Endodermal cell (in vitro differentiated cells): ENCODE data around the gene RUNDC3A. TPM values are rescaled to one million over a fixed set of nuclear protein-coding genes. Genes with fewer than 3 reads are reported as not detected.
"Not testable (repeated sequence)": the region's sequence is repeated elsewhere in the genome, so short reads cannot be mapped to it uniquely, and the experiment has no call there.

Source experiments
- DNase-seq: peaks from one replicate; pipeline ENCODE4 v3.0.0-alpha.2; 2017
- H3K27ac ChIP-seq: 2 replicates; pipeline ENCODE4 v1.5.1; 2013; ENCODE audit warnings: mild to moderate bottlenecking, low read depth, low read length, moderate library complexity
- H3K27me3 ChIP-seq: 2 replicates; pipeline ENCODE4 v1.6.1; 2013; ENCODE audit warnings: mild to moderate bottlenecking, low read length, moderate library complexity; ENCODE audit not compliant: insufficient read depth, control insufficient read depth, poor library complexity, severe bottlenecking
- H3K36me3 ChIP-seq: 2 replicates; pipeline ENCODE4 v1.7.0; 2013; ENCODE audit warnings: mild to moderate bottlenecking, low read length, moderate library complexity; ENCODE audit not compliant: control insufficient read depth, insufficient read depth
- H3K4me1 ChIP-seq: one replicate; pipeline ENCODE4 v1.7.0; 2013; ENCODE audit warnings: low read length; ENCODE audit not compliant: control insufficient read depth, insufficient read depth
- H3K4me3 ChIP-seq: 2 replicates; pipeline ENCODE4 v1.5.1; 2013; ENCODE audit warnings: mild to moderate bottlenecking, low read length, moderate library complexity
- H3K9ac ChIP-seq: 2 replicates; pipeline ENCODE4 v1.6.1; 2013; ENCODE audit warnings: mild to moderate bottlenecking, low read length, moderate library complexity; ENCODE audit not compliant: poor library complexity, severe bottlenecking; ENCODE audit errors: extremely low read depth
- H3K9me3 ChIP-seq: 2 replicates; pipeline ENCODE4 v1.6.1; 2013; ENCODE audit warnings: mild to moderate bottlenecking, low read length, moderate library complexity; ENCODE audit not compliant: control insufficient read depth
- H3K27ac Mint-ChIP-seq: 2 replicates; pipeline ENCODE4 v1.8.0; 2020; ENCODE audit warnings: mixed read lengths
- H3K27me3 Mint-ChIP-seq: 2 replicates; pipeline ENCODE4 v1.8.0; 2021; ENCODE audit warnings: mild to moderate bottlenecking, mixed read lengths; ENCODE audit not compliant: insufficient read depth
- H3K36me3 Mint-ChIP-seq: 2 replicates; pipeline ENCODE4 v1.8.0; 2020; ENCODE audit warnings: low read depth, mixed read lengths
- H3K4me1 Mint-ChIP-seq: 2 replicates; pipeline ENCODE4 v1.8.0; 2020; ENCODE audit warnings: mixed read lengths
- H3K4me3 Mint-ChIP-seq: 2 replicates; pipeline ENCODE4 v1.8.0; 2020; ENCODE audit warnings: mild to moderate bottlenecking, moderate library complexity, mixed read lengths
- H3K9me3 Mint-ChIP-seq: 2 replicates; pipeline ENCODE4 v1.8.0; 2020; ENCODE audit warnings: mild to moderate bottlenecking, mixed read lengths
- WGBS, 2 experiments: methylation state at CpG; one replicate each; pipeline versions ENCODE4 v1.1.5 to v1.1.7; 2013; ENCODE audit warnings: missing lambda C conversion rate in 2 of 2, mixed read lengths in 1 of 2; ENCODE audit not compliant: insufficient coverage in 1 of 2, insufficient read length in 1 of 2; 5-methylcytosine and 5-hydroxymethylcytosine counted together
- total RNA-seq, 2 donors: library from RNA; stranded (reverse); fragmentation: NEBNext Ultra II Directional in 1 of 2; extraction: Animal tissue kit (Norgen Biotek cat#: 25700) in 1 of 2; gene quantifications; 2 replicates in 1 of 2; 3 replicates in 1 of 2; pipeline ENCODE4 v1.2.1, GENCODE V29; 2021
- TF ChIP-seq, protein P1 (sequence below): fragments of 200-600 bp; sonication (generic); conservative IDR thresholded peaks from 2 replicates; pipeline ENCODE4 v1.5.0; 2021; ENCODE audit warnings: antibody characterized with exemption, mild to moderate bottlenecking

Gene RUNDC3A
- total RNA-seq, 2 donors from 2014 or later = 1.0 to 2.1 TPM

DNA sequence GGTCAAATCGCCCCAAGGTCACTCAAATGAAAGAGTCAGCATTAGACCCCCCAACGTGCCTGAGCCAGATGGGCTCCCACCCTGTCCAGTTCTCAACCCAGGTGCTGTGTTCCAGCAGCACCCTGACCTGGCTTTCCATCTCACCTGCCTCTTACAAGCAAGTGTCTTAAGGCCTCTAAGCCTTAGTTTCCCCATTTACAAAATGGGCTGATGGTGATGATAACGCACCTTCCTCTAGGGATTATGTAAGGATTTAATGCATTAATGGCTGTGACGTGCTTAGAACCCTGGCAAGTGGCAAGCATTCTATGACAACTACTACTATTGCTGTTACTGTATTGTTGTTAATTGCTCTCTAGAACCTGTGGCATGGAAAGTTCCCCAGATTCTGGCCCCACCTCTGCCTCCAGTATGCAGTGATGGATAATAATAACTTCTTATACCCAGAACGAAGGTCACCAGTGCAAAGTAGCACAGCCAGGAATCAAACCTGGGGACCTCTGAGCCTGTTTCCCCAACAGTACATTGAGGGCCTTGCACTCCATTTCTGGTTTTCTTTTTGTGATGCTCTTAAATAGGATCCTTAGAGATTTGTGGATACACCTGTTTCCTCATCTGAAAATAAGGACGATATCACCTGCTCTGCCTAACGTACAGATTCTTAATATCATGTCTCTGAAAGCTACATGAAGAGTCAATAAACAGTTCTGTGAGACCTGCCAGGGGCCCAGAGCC lies 19.5 kb downstream of the RUNDC3A start:
- H3K4me1 ChIP-seq = no peaks in the 10 kb centered on the region
- H3K4me1 Mint-ChIP-seq = no peaks in the 10 kb centered on the region
- TF ChIP-seq, protein P1, sequence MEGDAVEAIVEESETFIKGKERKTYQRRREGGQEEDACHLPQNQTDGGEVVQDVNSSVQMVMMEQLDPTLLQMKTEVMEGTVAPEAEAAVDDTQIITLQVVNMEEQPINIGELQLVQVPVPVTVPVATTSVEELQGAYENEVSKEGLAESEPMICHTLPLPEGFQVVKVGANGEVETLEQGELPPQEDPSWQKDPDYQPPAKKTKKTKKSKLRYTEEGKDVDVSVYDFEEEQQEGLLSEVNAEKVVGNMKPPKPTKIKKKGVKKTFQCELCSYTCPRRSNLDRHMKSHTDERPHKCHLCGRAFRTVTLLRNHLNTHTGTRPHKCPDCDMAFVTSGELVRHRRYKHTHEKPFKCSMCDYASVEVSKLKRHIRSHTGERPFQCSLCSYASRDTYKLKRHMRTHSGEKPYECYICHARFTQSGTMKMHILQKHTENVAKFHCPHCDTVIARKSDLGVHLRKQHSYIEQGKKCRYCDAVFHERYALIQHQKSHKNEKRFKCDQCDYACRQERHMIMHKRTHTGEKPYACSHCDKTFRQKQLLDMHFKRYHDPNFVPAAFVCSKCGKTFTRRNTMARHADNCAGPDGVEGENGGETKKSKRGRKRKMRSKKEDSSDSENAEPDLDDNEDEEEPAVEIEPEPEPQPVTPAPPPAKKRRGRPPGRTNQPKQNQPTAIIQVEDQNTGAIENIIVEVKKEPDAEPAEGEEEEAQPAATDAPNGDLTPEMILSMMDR = no peak
- H3K4me3 ChIP-seq = no peak overlapping the region
- WGBS, 2 experiments = 94% methylated on average over 2 to 7 of the region's 7 CpGs
- H3K27me3 Mint-ChIP-seq = no peaks in the 10 kb centered on the region
- no peak overlapping the region for H3K4me3 Mint-ChIP-seq
- no peak overlapping the region for H3K27ac Mint-ChIP-seq
- no peaks in the 10 kb centered on the region for H3K27me3 ChIP-seq
- H3K36me3 ChIP-seq = no peaks in the 10 kb centered on the region
- no peaks in the 10 kb centered on the region for H3K9me3 ChIP-seq
- no peaks in the 10 kb centered on the region for H3K9me3 Mint-ChIP-seq
- H3K36me3 Mint-ChIP-seq = peaks cover 1% of the 10 kb centered on the region
- DNase-seq = no peak
- H3K27ac ChIP-seq = no peak overlapping the region
- no peak overlapping the region for H3K9ac ChIP-seq

DNA sequence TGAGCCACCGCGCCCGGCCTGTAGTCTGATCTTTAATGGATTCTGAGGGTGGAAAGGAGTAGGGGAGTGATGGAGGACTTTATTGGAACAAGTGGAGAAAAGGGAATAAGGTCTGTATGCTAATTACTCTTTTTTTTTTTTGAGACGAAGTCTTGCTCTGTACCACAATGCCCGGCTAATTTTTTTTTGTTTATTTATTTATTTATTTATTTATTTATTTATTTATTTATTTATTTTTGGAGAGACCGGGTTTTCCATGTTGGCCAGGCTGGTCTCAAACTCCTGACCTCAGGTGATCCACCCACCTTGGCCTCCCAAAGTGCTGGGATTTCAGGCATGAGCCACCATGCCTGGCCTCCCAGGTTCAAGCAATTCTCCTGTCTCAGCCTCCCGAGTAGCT lies 21.1 kb downstream of the RUNDC3A start:
- H3K27ac ChIP-seq, H3K9ac ChIP-seq, H3K4me3 ChIP-seq, H3K9me3 ChIP-seq, H3K4me1 Mint-ChIP-seq, H3K4me1 ChIP-seq, DNase-seq, H3K27ac Mint-ChIP-seq, H3K9me3 Mint-ChIP-seq, H3K36me3 Mint-ChIP-seq, H3K27me3 ChIP-seq, H3K4me3 Mint-ChIP-seq, H3K36me3 ChIP-seq, H3K27me3 Mint-ChIP-seq: not testable (repeated sequence)
- 91 to 97% methylated on average over 4 to 5 of the region's 7 CpGs for WGBS, 2 experiments

DNA sequence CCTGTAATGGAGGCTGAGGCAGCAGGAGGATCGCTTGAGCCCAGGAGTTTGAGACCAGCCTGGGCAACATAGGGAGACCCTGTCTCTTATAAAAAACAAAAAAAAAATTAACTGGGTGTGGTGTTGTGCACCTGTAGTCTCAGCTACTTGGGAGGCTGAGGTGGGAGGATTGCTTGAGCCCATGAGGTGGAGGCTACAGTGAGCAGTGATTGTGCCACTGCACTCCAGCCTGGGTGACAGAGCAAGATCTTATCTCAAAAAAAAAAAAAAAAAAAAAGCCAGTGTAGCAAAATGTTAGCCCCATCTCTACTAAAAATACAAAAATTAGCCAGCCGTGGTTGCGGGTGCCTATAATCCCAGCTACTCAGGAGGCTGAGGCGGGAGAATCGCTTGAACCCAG lies 21.9 kb downstream of the RUNDC3A start:
- not testable (repeated sequence) for H3K9ac ChIP-seq, H3K27ac ChIP-seq, H3K36me3 ChIP-seq, H3K4me1 ChIP-seq, H3K9me3 ChIP-seq, H3K27ac Mint-ChIP-seq, H3K27me3 Mint-ChIP-seq, H3K27me3 ChIP-seq, DNase-seq, H3K4me3 ChIP-seq, H3K9me3 Mint-ChIP-seq, H3K4me1 Mint-ChIP-seq, H3K36me3 Mint-ChIP-seq, H3K4me3 Mint-ChIP-seq
- 91 to 100% methylated on average over 2 to 5 of the region's 5 CpGs for WGBS, 2 experiments

DNA sequence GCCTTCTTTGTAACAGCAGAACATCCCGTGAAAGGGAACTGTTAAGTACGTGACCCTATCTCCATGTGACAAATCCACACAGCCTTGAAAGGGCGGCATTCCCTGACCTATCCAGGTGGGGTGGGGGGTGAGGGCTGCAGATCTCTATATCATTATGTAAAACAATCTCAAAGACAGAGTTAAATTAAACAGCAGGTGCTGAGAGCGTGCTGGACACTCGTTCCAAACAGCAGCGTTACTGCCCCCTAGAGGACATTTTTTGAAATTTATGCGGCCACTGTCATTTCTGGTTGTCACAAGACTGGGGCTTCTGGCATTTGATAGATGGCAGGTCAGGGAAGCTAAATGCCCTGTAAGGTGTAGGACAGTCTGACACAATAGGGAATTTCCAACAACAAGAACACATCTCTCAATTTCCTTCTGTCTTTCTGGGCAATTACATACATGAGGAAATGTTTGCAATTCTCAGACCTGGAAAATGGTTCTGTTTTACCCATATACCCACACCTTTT lies 22.9 kb downstream of the RUNDC3A start:
- Mint-ChIP-seq H3K27ac (no peak overlapping the region), H3K9me3 (no peaks in the 10 kb centered on the region), H3K27me3 (no peaks in the 10 kb centered on the region), H3K36me3 (no peaks in the 10 kb centered on the region), H3K4me3 (no peak overlapping the region), H3K4me1 (no peaks in the 10 kb centered on the region)
- Histone ChIP-seq H3K4me3 (no peak overlapping the region), H3K36me3 (no peaks in the 10 kb centered on the region), H3K27ac (no peak overlapping the region), H3K9me3 (no peaks in the 10 kb centered on the region), H3K27me3 (no peaks in the 10 kb centered on the region), H3K9ac (no peak overlapping the region), H3K4me1 (no peaks in the 10 kb centered on the region)
- 0 to 25% methylated on average over 4 to 7 of the region's 7 CpGs for WGBS, 2 experiments
- TF ChIP-seq, protein P1 = peak; percentile 87
- peak; percentile 93 for DNase-seq
